NCI-H524 treated with DMSO at 0.1 percent for 48 hours (cell line): ENCODE data around the gene PSD4.
"Not testable (repeated sequence)": the region's sequence is repeated elsewhere in the genome, so short reads cannot be mapped to it uniquely, and the experiment has no call there.

Experiments
- DNase-seq: peaks from one replicate; lab custom pipeline; 2025; lab: John Stamatoyannopoulos, UW

The PSD4 gene

GRCh38 chr2:113223813-113224212 lies 50.0 kb downstream of the PSD4 start:
- DNase-seq: no peak

DNA sequence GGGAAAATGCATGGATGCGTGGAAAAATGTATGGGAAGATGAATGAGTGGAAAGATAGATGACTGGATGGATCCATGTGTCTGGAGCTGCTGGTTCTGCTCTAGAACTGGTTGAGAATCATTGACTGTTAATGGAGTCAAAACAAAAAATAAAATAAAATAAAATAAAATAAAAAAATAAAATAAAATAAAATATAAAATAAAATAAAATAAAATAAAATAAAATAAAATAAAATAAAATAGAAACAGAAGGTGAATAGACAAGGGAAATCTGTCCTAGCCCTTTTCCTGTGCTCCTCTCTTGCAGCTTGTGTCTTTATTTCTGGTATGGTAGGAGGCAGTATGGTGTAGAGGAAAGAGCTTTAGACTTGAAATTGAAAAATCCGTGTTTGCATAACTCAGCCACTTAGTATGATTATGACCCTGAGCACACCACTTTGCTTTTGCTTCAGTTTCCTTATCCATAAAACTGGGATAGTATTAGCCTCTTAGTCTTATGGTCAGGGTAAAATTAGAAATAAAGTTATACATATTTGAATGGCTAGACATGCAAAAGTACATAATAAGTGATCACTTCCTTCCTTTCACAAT lies 51.0 kb downstream of the PSD4 start:
- DNase-seq: no peak

- no peak for DNase-seq
Measured at GRCh38 chr2:113225263-113226259, 51.8 kb downstream of the PSD4 start.

- no peak for DNase-seq
Measured at GRCh38 chr2:113226462-113226861, 52.7 kb downstream of the PSD4 start.

- DNase-seq: no peak
Measured at GRCh38 chr2:113227290-113227689, 53.5 kb downstream of the PSD4 start.

DNA sequence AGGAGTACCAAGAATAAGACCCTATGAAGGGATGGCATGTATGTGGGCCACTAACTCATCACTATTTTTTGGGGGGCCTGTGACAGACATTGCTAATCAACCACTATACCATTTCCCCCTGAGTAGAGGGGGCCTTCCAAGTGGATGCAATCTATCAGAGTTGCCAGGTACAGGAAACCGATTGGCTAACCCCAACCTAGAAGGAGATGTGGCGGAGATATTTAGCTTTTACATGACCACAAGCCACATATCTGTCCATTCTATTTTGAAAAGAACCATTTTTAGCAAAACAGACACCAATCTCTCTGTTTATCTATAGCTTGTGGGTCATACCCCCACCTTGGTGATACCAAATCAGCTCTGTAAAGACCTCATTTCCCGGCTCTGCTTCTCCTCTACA lies 53.9 kb downstream of the PSD4 start:
- DNase-seq: no peak

DNA sequence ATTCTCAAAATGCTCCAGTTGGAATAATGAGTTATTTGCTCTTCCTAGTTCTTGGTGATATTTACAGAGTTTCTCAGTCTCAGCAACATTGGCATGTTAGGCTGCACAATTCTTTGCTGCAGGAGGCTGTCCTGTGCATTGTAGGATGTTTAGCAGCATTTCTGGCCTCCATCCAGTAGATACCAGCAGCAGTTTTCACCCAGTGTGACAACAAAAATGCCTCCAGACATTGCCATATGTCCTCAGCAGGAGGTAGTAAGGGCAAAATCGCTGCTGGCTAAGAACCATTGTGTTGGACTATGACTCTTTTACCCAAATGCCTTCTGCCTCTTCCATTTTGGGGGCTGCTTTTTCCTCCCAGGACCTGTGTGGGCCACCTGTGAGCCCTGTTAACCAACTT lies 54.6 kb downstream of the PSD4 start:
- DNase-seq: no peak

DNA sequence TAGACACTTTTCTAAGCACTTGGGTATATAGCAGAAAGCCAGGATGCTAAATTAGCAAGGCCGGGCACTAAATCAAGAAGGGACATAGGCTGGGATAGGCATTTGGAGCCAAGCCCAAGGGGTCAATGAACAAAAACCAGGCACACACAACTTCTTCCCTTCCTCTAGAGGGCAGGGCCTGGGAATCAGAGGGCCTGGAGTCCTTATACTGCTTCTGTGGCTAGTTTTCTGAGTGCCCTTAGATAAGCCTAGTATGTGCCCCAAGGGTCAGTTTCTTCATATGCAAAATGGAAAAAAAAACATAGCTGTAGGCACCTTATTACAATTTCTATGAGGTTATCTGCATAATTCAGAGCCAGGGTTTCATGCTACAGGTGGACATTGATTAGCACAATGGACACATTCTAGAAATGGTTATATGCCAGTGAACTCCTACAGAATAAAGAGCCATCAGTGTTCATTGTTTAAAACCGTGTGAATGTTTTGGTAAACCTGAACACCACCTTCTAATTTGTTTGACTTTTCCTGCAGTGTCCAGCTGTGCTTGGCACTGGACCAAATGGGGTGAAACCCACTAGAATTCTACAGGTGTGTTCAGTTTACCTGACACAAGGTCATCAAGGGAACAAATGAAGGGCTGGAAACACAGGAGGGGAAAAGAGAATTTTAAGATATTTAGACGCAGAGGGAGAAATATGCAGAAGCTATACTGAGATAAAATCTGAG lies 55.4 kb downstream of the PSD4 start:
- no peak for DNase-seq

- DNase-seq: no peak
Measured at GRCh38 chr2:113229795-113230194, 56.0 kb downstream of the PSD4 start.

- DNase-seq: no peak
Measured at GRCh38 chr2:113230531-113230930, 56.8 kb downstream of the PSD4 start.

GRCh38 chr2:113231064-113231463 lies 57.3 kb downstream of the PSD4 start:
- DNase-seq: no peak

GRCh38 chr2:113232123-113232522 lies 58.4 kb downstream of the PSD4 start:
- no peak for DNase-seq

- DNase-seq: no peak
Measured at GRCh38 chr2:113232740-113233139, 59.0 kb downstream of the PSD4 start.

- no peak for DNase-seq
Measured at GRCh38 chr2:113233593-113234550, 60.1 kb downstream of the PSD4 start.

DNA sequence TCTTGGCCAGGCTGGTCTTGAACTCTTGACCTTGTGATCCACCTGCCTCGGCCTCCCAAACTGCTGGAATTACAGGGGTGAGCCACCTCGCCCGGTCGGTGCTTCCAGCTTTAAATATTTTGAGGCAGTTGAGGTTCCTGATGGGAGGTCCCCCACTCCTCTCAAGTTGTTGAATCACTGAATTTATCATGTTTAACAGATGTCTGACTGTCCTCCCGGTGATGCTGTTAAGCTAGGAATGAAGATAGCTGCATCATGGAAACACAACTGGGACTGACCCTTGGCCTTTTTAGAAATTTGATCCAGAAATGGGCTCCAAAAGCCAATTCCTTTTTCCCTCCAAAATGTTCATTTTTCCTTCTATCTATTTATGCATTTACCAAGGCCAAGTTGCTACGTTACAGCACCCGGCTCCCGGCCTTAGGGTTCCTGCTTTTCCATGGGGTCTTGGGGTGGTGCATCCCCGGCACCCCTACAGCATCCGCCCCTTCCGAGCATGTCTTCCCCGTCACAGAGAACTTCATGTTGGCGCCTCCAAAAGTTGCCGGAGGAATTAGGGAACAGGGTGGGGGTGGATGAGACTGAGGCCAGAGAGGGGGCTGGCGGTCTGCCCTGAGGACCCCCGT lies 61.1 kb downstream of the PSD4 start:
- no peak for DNase-seq

DNA sequence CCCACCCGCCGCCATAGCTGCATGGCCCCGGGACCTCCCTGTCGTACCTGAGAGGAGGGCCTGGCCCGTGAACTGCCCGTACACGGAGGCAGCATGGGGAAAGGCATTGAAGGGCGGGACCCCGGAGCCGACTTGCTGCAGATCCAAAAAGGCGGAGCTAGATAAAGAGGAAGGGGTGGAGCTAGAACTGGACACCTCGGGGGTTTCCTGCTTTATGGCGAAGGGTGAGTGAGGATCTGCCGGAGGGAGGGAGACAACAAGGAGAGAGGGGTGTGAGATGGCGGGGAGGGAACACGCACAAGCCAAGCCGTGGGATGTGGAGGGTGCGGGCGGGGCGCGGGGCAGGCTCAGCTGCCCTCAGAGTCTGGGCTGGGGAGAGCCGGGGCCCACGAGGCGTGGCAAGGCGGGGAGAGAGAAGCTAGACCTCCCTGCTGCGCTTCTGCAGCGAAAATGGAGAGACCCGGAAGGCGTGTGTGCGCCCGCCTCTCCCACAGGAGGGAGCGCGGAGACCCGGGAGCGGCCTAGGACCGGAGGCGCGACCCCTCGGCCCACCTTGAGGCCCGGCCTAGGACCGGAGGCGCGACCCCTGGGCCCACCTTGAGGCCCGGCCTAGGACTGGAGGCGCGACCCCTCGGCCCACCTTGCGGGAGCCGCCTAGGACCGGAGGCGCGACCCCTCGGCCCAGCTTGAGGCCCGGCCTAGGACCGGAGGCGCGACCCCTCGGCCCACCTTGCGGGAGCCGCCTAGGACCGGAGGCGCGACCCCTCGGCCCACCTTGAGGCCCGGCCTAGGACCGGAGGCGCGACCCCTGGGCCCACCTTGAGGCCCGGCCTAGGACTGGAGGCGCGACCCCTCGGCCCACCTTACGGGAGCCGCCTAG lies 61.8 kb downstream of the PSD4 start:
- DNase-seq: not testable (repeated sequence)

- no peak for DNase-seq
Measured at GRCh38 chr2:113236367-113237159, 62.8 kb downstream of the PSD4 start.

- no peak for DNase-seq
Measured at GRCh38 chr2:113237604-113238160, 63.9 kb downstream of the PSD4 start.
